Esophagus squamous epithelium (tissue), 4 donors: ENCODE results near the gene SETMAR.

Experiments
- CTCF ChIP-seq, 6 experiments: fragments of 450-650 bp in 4 of 6; fragments of 200-600 bp in 2 of 6; sonication (generic) in 2 of 6; IDR thresholded peaks; one replicate each; pipeline ENCODE4 v1.5.1; 2016 to 2019; ENCODE audit warnings: antibody characterized with exemption in 6 of 6, mild to moderate bottlenecking in 4 of 6, moderate library complexity in 4 of 6
- POLR2A ChIP-seq, 4 donors: fragments of 450-650 bp; IDR thresholded peaks; one replicate each; pipeline ENCODE4 v1.6.1; 2017; ENCODE audit warnings: antibody characterized with exemption in 4 of 4, mild to moderate bottlenecking in 4 of 4, moderate library complexity in 3 of 4

- TF ChIP-seq CTCF (IDR thresholded peaks at IDR 0.05) (no peak), POLR2A (IDR thresholded peaks at IDR 0.05) (no peak)
These were observed 2.9 kb downstream of the SETMAR start for GRCh38 chr3:4306091-4306490.
